Measurements from ENCODE around the gene PRKCH.

DNA sequence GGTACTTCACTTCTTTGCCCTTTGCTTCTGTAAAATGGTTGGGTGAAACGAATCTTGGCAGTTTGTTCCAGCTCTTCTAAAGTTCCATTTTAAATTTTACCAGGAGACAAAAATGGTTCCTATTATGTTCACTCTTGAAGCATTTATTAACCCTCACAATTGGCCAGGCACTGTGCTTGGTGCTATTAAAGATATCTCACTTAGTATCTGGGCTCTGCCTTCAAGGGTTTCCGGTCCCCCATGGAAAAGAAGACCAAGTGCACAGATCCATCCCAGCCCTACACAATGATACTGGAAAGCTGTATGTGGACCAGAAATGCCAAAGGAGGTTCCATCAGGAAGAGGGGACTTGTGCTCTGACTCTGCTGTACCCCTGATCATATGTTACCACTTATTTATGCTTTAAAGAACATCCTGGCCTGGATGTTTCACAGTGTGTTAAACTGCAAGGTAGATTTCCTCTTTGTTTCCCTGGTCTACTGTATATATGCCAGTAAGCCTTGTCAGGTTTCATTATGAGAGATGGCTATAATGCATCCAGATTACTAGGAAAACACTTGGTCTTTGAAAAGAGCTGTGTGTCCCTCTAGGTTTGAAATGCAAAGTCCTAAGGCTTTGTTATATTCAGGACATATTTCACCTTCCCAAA, 154.8 kb downstream of the PRKCH start:
- TF ChIP-seq, protein P1, sequence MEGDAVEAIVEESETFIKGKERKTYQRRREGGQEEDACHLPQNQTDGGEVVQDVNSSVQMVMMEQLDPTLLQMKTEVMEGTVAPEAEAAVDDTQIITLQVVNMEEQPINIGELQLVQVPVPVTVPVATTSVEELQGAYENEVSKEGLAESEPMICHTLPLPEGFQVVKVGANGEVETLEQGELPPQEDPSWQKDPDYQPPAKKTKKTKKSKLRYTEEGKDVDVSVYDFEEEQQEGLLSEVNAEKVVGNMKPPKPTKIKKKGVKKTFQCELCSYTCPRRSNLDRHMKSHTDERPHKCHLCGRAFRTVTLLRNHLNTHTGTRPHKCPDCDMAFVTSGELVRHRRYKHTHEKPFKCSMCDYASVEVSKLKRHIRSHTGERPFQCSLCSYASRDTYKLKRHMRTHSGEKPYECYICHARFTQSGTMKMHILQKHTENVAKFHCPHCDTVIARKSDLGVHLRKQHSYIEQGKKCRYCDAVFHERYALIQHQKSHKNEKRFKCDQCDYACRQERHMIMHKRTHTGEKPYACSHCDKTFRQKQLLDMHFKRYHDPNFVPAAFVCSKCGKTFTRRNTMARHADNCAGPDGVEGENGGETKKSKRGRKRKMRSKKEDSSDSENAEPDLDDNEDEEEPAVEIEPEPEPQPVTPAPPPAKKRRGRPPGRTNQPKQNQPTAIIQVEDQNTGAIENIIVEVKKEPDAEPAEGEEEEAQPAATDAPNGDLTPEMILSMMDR (IDR thresholded peaks at IDR 0.05; ENCODE audit: poor library complexity, severe bottlenecking) = no peak
- no peak for TF ChIP-seq SMC3 (conservative IDR thresholded peaks at IDR 0.05; ENCODE audit: poor library complexity)
